ENCODE results near the gene PRSS56.

The PRSS56 gene

DNA sequence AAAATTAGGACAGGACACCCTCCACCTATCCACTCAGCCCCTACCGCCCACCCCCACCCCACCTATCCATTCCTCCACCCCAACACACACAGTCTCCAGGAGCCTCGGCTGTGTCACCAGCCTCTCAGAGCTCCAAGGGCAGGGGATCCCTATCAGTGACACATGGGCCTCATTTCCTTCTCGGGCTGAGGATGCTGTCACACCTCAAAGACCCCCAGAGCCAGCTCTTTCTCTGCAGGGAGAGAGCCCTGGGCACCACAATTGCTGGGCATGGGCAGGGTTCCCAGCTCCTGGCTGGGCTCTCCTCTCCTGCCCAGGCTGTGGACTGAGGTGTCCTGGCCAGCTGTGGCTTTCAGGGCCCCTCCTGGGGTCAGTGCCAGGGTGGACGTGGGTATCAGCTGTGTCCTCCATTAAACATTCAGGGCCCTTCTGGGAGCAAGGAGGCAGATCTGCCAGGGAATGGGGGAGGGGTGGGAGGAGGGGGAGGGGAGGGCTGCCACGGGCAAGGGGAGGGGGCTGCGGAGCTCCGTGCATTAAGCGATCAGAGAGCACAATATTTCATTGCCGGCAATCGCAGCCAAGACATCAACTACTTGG, 18.3 kb upstream of the PRSS56 start:
- DNase-seq (no peak), ATAC-seq (replicated peaks) (no peak)
- peaks cover 4% of the 10 kb centered on the region in 2 donors for H3K4me1 Mint-ChIP-seq (ENCODE audit: low read depth in 2 of 2)
- no peak overlapping the region for H3K27ac Mint-ChIP-seq
- H3K27me3 Mint-ChIP-seq = peaks cover 56 to 97% of the 10 kb centered on the region in 2 donors
- H3K9me3 Mint-ChIP-seq = no peaks in the 10 kb centered on the region
- H3K36me3 Mint-ChIP-seq (ENCODE audit: insufficient read depth) = no peaks in the 10 kb centered on the region
- H3K4me3 Mint-ChIP-seq = peak overlapping the region in 1 of 2 donors; percentile 81

DNA sequence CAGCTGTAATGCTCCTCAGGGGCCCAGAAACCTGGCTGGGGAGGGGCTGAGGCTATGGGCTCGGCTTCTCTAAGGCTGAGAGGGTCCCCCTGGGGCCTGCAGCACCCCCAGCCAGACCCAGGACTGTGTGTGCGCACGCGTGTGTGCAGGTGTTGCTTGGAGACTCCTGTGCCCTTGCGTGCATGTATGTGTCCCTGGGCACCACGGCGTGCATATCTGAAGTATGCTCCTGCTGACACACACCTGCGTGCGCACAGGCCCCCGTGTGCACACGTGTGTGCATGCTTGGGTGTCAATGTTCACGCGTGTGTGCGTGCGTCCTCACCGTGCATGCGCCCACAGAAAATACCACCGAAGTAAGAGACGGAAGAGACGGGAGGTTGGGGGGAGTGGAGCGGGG, 17.7 kb upstream of the PRSS56 start:
- peak overlapping the region; percentile 71 to 81 for H3K4me3 Mint-ChIP-seq

DNA sequence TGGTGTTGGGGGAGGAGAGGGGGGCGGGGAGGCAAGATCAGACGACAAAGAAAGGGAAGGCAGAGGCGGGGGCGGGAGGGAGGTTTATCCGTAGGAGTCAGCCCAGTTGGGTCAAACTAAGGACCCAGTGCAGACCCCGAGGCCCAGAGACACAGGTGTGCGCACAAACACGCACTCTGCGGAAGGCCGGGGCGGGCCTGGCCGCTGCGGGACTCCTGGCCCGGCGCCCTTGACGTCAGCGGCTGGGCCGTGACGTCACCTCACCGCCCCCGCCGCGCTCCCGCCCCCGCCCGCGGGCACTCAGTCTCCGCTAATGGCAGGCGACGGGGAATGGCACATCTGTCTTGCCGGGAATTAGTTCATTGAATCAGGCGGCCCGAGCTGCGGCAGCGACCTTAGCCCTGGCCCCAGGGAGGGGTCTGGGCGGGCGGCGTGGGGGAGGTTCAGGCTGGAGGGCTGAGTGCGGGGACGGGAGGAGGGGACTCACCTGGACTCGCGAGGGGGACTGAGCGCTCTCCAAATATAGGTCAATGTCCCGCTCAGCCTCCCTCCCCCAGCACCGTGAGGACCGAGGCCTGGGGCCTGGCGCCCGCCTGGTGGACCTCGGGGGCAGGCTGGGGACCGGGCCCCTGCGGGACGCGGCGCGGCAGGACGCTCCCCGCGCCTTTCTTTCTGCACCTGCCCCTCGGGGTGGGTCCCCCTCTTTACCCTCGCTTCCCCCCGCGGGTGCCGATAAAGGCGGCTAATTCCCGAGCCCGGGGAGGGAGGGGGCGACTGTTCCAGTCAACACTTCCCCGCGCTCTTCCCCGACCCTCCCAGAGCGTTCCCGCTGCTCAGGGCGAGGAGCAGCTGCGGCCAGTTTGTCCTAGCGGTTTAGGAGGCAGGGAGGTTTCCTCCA, 17.0 kb upstream of the PRSS56 start:
- peak; percentile 70 for ATAC-seq (replicated peaks)
- Mint-ChIP-seq H3K27me3 (peaks cover 55 to 98% of the 10 kb centered on the region in 2 donors), H3K4me3 (peak overlapping the region; percentile 71 to 81), H3K9me3 (no peaks in the 10 kb centered on the region), H3K36me3 (ENCODE audit: insufficient read depth) (no peaks in the 10 kb centered on the region), H3K27ac (no peak overlapping the region), H3K4me1 (ENCODE audit: low read depth in 2 of 2) (peaks cover 4% of the 10 kb centered on the region in 2 donors)
- peak; percentile 8 to 32 (median 21) for DNase-seq

More for the DNA sequence above, 17.7 kb upstream of the PRSS56 start:
- Mint-ChIP-seq H3K9me3 (no peaks in the 10 kb centered on the region), H3K27ac (no peak overlapping the region), H3K27me3 (peaks cover 56 to 97% of the 10 kb centered on the region in 2 donors), H3K4me1 (ENCODE audit: low read depth in 2 of 2) (peaks cover 4% of the 10 kb centered on the region in 2 donors), H3K36me3 (ENCODE audit: insufficient read depth) (no peaks in the 10 kb centered on the region)
- DNase-seq (no peak), ATAC-seq (replicated peaks) (peak; percentile 43)

DNA sequence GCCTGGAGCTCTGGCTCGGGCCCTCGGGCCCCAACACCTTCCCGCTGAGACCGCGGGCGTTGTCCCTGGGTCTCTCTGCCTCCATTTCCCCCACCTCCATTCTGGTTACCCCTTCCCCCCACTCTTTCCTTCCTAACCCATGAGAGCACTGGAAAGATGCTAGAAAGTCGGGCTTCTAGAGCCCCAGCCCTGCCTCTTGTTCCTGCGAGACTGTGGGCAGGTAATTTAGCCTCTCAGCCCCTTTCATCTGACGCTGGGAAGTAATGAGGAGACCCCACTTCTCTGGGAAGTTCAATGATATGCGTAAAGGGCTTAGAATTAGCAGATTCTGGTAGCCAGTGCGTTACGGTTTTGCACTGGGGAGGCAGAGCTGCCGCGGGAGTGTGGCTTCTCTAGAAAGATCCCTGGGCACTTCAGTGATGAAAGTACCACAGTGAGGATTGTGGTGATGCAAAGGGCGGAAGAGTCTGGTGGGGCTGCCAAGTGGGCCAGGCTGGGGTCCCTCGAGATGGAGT, 16.3 kb upstream of the PRSS56 start:
- peak overlapping the region; percentile 25 to 66 for H3K4me3 Mint-ChIP-seq
- peaks cover 52 to 98% of the 10 kb centered on the region in 2 donors for H3K27me3 Mint-ChIP-seq
- H3K27ac Mint-ChIP-seq = no peak overlapping the region

DNA sequence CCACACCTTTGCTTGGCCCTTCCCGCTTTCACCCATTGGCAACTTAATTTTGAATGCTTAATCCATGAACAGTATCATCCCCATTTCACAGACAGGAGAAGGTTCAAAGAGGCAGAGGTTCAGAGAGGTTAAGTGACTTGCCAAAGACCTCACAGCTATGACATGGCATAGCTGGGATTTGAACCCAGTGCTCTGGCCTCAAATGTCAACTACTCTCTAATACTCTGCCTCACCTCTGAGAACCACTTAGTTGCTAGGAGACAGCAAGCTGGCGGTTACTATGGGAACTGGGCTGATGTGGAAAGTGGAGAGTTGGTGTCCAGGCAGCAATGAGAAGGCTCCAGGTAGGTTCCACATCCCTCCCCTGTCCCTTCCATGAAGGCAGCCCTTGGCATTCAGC, 15.8 kb upstream of the PRSS56 start:
- Mint-ChIP-seq H3K27me3 (peaks cover 54 to 96% of the 10 kb centered on the region in 2 donors), H3K36me3 (ENCODE audit: insufficient read depth) (no peaks in the 10 kb centered on the region), H3K4me1 (ENCODE audit: low read depth in 2 of 2) (peaks cover 4% of the 10 kb centered on the region in 2 donors), H3K27ac (no peak overlapping the region), H3K9me3 (no peaks in the 10 kb centered on the region), H3K4me3 (no peak overlapping the region)
- ATAC-seq (replicated peaks) (no peak), DNase-seq (no peak)

More for the DNA sequence above, 16.3 kb upstream of the PRSS56 start:
- peaks cover 4% of the 10 kb centered on the region in 2 donors for H3K4me1 Mint-ChIP-seq (ENCODE audit: low read depth in 2 of 2)
- no peak for ATAC-seq (replicated peaks)
- no peaks in the 10 kb centered on the region for H3K36me3 Mint-ChIP-seq (ENCODE audit: insufficient read depth)
- DNase-seq = no peak
- H3K9me3 Mint-ChIP-seq = no peaks in the 10 kb centered on the region

DNA sequence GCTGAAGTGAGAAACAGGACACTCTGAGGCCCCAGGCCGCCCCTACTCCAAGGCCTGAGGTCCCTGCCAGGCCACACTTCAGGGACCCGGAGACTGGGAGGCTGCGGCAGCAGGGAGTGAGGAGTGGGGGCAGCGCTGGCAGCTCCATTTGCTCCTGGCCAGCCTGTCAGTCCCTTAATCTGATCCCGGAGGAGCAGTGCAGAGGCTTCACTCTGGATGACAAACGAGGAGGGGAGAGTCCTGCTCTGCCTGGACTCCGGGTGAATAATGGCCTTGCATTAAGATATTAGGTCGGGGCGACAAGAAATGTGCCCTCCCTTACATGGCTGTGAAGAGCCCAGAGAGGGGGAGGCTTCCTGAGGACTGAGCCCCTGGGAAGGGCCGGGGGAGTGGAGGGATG, 14.3 kb upstream of the PRSS56 start:
- DNase-seq = no peak
- H3K27ac Mint-ChIP-seq = no peak overlapping the region
- H3K27me3 Mint-ChIP-seq = peaks cover 39 to 82% of the 10 kb centered on the region in 2 donors
- peaks cover 4% of the 10 kb centered on the region in 2 donors for H3K4me1 Mint-ChIP-seq (ENCODE audit: low read depth in 2 of 2)
- no peak overlapping the region for H3K4me3 Mint-ChIP-seq
- no peaks in the 10 kb centered on the region for H3K36me3 Mint-ChIP-seq (ENCODE audit: insufficient read depth)
- no peak for ATAC-seq (replicated peaks)
- no peaks in the 10 kb centered on the region for H3K9me3 Mint-ChIP-seq

DNA sequence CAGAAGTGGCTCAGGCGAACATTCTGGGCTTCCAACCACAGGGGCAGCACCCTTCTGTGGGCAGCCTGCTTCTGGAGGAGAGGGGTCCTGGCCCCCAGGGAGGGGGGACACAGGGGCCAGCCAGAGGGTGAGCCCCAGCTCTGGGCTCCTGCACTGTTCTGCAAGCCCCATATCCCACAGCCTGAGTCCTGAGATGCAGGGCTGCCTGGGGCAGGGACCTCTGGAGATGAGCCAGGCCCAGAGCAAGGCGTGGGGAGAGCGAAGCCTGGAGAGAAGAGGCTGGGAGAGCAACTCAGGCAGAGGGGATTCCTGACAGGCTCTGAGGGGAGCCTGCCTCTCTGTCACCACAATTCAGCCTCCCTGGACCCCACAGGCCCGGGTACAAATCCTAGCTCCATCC, 13.5 kb upstream of the PRSS56 start:
- H3K27ac Mint-ChIP-seq = no peak overlapping the region
- ATAC-seq (replicated peaks) (no peak), DNase-seq (no peak)
- H3K27me3 Mint-ChIP-seq = peaks cover 37 to 75% of the 10 kb centered on the region in 2 donors
- no peaks in the 10 kb centered on the region for H3K9me3 Mint-ChIP-seq
- H3K4me1 Mint-ChIP-seq (ENCODE audit: low read depth in 2 of 2) = peaks cover 4% of the 10 kb centered on the region in 2 donors
- no peaks in the 10 kb centered on the region for H3K36me3 Mint-ChIP-seq (ENCODE audit: insufficient read depth)
- no peak overlapping the region for H3K4me3 Mint-ChIP-seq

DNA sequence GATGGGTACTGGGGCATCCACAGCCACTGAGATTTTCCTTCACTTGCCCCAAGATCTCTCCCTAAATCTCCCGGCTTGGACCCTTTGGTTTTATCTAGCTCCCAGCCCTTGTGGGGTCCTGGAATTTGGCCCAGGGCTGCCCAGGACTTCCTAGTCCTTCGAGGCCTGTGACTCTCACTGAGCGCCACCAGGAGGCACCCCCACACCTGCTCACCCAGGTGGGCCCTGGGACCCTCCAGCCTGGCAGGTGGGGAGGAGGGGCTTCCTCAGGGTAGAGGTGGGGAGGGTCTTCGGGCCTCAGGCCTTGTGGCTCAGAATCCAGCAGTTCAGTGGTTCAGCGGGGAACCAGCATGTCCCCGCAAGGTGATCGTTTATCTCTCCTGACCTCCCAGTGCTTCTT, 11.9 kb upstream of the PRSS56 start:
- H3K27ac Mint-ChIP-seq = no peak overlapping the region
- H3K4me3 Mint-ChIP-seq = no peak overlapping the region
- ATAC-seq (replicated peaks) (no peak), DNase-seq (no peak)
- H3K4me1 Mint-ChIP-seq (ENCODE audit: low read depth in 2 of 2) = peaks cover 0 to 3% of the 10 kb centered on the region in 2 donors
- no peaks in the 10 kb centered on the region for H3K9me3 Mint-ChIP-seq
- H3K36me3 Mint-ChIP-seq (ENCODE audit: insufficient read depth) = no peaks in the 10 kb centered on the region
- peaks cover 34 to 77% of the 10 kb centered on the region in 2 donors for H3K27me3 Mint-ChIP-seq

DNA sequence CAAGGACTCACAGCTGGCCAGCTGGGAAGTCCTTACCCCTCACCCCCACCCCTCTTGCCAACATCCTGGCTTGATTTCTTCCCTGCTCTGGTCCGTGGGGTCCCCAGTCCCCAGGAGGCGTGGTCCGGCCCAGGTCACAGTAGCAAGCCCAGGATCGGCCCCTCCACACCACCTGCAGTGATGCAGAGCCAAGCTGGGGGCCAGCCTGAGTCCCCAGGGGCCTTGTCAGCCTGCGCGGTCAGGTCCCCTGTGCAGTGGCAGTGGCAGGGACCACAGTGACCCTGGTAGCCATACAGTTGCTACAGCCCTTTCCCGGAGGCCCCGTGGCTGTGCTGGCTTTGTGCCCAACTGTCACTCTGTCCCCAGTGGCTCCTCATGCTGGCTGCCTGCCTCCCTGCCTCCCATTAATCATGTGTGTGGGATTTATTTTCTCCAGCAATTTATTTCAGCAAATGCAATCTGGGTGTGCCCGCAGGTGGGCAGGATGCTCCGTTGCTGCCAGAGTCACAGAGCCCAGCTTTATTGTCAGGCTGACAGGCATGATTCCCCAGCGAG, 8.8 kb upstream of the PRSS56 start:
- no peaks in the 10 kb centered on the region for H3K9me3 Mint-ChIP-seq
- DNase-seq (no peak), ATAC-seq (replicated peaks) (no peak)
- H3K27ac Mint-ChIP-seq = no peak overlapping the region
- peaks cover 0 to 3% of the 10 kb centered on the region in 2 donors for H3K4me1 Mint-ChIP-seq (ENCODE audit: low read depth in 2 of 2)
- H3K36me3 Mint-ChIP-seq (ENCODE audit: insufficient read depth) = no peaks in the 10 kb centered on the region
- H3K4me3 Mint-ChIP-seq = no peak overlapping the region
- H3K27me3 Mint-ChIP-seq = peaks cover 18 to 62% of the 10 kb centered on the region in 2 donors

DNA sequence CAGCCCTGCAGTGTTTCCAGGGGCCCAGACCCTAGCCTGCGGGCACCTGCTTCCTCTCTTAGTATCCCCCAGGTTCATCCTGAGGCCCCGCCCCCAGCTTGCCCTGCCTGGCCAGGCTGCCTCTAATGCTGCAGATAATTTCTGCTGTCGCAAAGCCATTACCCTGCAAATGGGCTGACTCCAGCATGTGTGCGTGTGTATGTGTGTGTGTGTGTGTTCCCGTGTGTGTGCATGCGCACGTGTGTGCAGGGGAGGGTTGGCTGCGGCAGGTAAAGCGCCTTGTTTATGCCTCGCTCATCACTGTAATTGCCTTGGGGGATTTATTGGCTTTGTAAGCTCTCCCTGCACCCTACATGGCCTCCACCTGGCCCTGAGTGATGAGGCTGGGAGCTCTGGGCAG, 7.6 kb upstream of the PRSS56 start:
- H3K36me3 Mint-ChIP-seq (ENCODE audit: insufficient read depth) = no peaks in the 10 kb centered on the region
- ATAC-seq (replicated peaks) = no peak
- no peaks in the 10 kb centered on the region for H3K9me3 Mint-ChIP-seq

DNA sequence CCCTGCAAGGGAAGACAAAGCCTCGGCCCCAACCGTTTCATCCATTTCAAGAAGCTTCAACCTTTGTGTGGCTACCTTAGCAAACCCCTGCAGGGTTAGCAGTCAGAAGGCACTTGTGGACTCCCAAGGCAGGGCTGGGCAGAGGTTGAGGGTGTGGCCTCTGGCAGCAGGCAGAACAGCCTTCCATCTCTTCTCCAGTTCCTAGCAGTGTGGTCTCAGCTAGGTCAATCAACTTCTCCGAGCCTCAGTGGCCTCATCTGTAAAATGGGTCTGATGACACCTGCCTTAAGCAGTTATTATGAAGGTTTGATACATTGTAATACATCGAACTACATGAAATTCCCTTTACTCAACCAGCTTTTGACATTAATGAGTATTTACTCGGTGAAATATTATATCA, 6.8 kb upstream of the PRSS56 start:
- Mint-ChIP-seq H3K4me1 (ENCODE audit: low read depth in 2 of 2) (peaks cover 0 to 3% of the 10 kb centered on the region in 2 donors), H3K4me3 (no peak overlapping the region), H3K36me3 (ENCODE audit: insufficient read depth) (no peaks in the 10 kb centered on the region), H3K27me3 (peaks cover 27 to 60% of the 10 kb centered on the region in 2 donors), H3K9me3 (no peaks in the 10 kb centered on the region), H3K27ac (no peak overlapping the region)
- ATAC-seq (replicated peaks) (no peak), DNase-seq (no peak)

More for the DNA sequence above, 7.6 kb upstream of the PRSS56 start:
- Mint-ChIP-seq H3K27ac (no peak overlapping the region), H3K4me1 (ENCODE audit: low read depth in 2 of 2) (peaks cover 0 to 3% of the 10 kb centered on the region in 2 donors), H3K4me3 (no peak overlapping the region), H3K27me3 (peaks cover 24 to 62% of the 10 kb centered on the region in 2 donors)
- no peak for DNase-seq

DNA sequence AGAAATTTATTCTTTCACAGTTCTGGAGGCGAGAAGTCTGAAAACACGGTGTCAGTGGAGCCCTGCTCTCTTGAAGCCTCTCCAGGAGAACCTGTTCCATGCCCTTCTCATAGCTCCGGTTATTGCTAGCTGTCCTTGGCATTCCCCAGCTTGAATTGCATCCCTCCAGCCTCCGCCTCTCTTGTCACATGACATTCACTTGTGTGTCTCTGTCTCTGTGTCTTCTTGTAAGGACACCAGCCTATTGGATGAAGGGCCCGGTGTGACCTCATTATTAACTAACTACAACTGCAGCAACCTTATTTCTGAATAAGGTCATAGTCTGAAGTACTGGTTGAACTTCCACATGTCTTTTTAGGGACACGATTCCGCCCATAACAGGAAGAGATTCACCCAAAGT, 4.5 kb upstream of the PRSS56 start:
- Mint-ChIP-seq H3K4me3 (no peak overlapping the region), H3K9me3 (no peaks in the 10 kb centered on the region), H3K27ac (no peak overlapping the region), H3K36me3 (ENCODE audit: insufficient read depth) (peaks cover 4% of the 10 kb centered on the region), H3K27me3 (peaks cover 40 to 75% of the 10 kb centered on the region in 2 donors), H3K4me1 (ENCODE audit: low read depth in 2 of 2) (peaks cover 0 to 3% of the 10 kb centered on the region in 2 donors)
- no peak for ATAC-seq (replicated peaks)
- no peak for DNase-seq

DNA sequence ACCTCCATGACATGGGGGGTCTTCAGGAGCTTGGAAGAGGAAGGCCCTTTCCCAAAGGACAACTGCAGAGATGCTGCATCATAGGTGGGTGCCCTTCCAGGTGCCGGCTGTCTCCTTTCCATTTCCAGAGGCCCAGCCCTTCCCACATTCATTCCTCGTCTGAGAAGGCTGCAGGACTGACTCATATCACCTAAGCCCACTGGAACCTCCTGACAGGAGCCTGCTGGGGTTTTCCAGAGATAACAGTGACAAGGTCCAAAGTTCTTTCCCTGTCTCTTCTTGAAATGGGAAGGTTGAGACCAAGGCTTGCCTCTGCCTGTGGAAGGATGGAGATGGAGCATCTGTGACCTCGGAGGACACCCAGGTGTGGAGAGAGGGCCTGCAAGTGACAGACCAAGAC, 3.6 kb upstream of the PRSS56 start:
- peaks cover 4% of the 10 kb centered on the region for H3K36me3 Mint-ChIP-seq (ENCODE audit: insufficient read depth)
- ATAC-seq (replicated peaks) (no peak), DNase-seq (no peak)
- H3K4me1 Mint-ChIP-seq (ENCODE audit: low read depth in 2 of 2) = peaks cover 3 to 6% of the 10 kb centered on the region in 2 donors
- H3K9me3 Mint-ChIP-seq = no peaks in the 10 kb centered on the region
- H3K4me3 Mint-ChIP-seq = no peak overlapping the region
- no peak overlapping the region for H3K27ac Mint-ChIP-seq
- peaks cover 46 to 84% of the 10 kb centered on the region in 2 donors for H3K27me3 Mint-ChIP-seq

All from effector memory CD8-positive, alpha-beta T cell (primary cell).